Upper lobe of left lung (tissue), 6 donors: Measurements from ENCODE around the gene SNTG2. TPM values are rescaled to one million over a fixed set of nuclear protein-coding genes. Genes with fewer than 3 reads are reported as not detected.
A peak's percentile ranks its signal among the peaks of the same experiment; 100 is the strongest.

Experiments used
- ATAC-seq, 2 donors: fragments of 200-7000 bp; cut with Tn5 transposase; one replicate each; pipeline ENCODE4 v1.9.1; 2022; ENCODE audit warnings: mild to moderate bottlenecking in 2 of 2, moderate library complexity in 2 of 2; ENCODE audit not compliant: low FRiP score in 2 of 2
- DNase-seq, 2 donors: peaks; one replicate each; pipeline ENCODE4 v3.0.0-alpha.2; 2019 to 2020
- H3K27ac ChIP-seq, 4 donors: fragments of 200-600 bp; sonication (generic); one replicate each; pipeline ENCODE4 v1.5.1; 2016 to 2019
- H3K27me3 ChIP-seq, 4 donors: fragments of 200-600 bp; sonication (generic); one replicate each; pipeline ENCODE4 v1.5.1; 2017 to 2019
- H3K36me3 ChIP-seq, 4 donors: fragments of 200-600 bp; sonication (generic); one replicate each; pipeline ENCODE4 v1.5.1; 2016 to 2019
- H3K4me1 ChIP-seq, 4 donors: fragments of 200-600 bp; sonication (generic); one replicate each; pipeline ENCODE4 v1.5.1; 2018 to 2019
- H3K4me3 ChIP-seq, 4 donors: fragments of 200-600 bp; sonication (generic); one replicate each; pipeline ENCODE4 v1.5.1; 2017 to 2019; ENCODE audit warnings: mild to moderate bottlenecking in 2 of 4, moderate library complexity in 1 of 4
- H3K9me3 ChIP-seq, 4 donors: fragments of 200-600 bp; sonication (generic); one replicate each; pipeline ENCODE4 v1.5.1; 2018 to 2019
- CTCF ChIP-seq, 6 experiments: fragments of 450-650 bp in 4 of 6; fragments of 200-600 bp in 2 of 6; sonication (generic) in 2 of 6; IDR thresholded peaks; one replicate each; pipeline ENCODE4 v1.5.1; 2016 to 2019; ENCODE audit warnings: antibody characterized with exemption in 6 of 6
- EP300 ChIP-seq, 4 donors: sonication (generic); formaldehyde crosslinking; IDR thresholded peaks; one replicate each; pipeline ENCODE4 v1.5.1; 2017; ENCODE audit warnings: antibody characterized with exemption in 4 of 4, control low read depth in 2 of 4
- POLR2A ChIP-seq, 4 donors: fragments of 450-650 bp; IDR thresholded peaks; one replicate each; pipeline ENCODE4 v1.5.1; 2016 to 2017; ENCODE audit warnings: antibody characterized with exemption in 4 of 4, mild to moderate bottlenecking in 2 of 4
- POLR2AphosphoS5 ChIP-seq, 2 donors: sonication (generic); formaldehyde crosslinking; IDR thresholded peaks; one replicate each; pipeline ENCODE4 v1.5.1; 2017; ENCODE audit warnings: antibody characterized with exemption in 2 of 2
- WGBS, 2 donors: methylation state at CpG; one replicate each; pipeline ENCODE4 v1.1.5; 2017 to 2018; 5-methylcytosine and 5-hydroxymethylcytosine counted together
- total RNA-seq, 6 donors: library from RNA; depleted of rRNA in 4 of 6; stranded (reverse); fragments of >200 nt in 4 of 6; gene quantifications; one replicate each; pipeline versions ENCODE4 v1.1.0 to v1.2.1, GENCODE V29; 2016 to 2021
- donor health status: DM: no; HTN: no; CAD: no; lungs with moderate emphysema.
- donor health status: DM: no; HTN: yes; CAD: no; lungs with severe emphysema.

The SNTG2 gene
- total RNA-seq = 10 to 100 TPM in 1 of 6 donors, 1 to 10 TPM in 5; 1.1 to 13.6 (median 3.0) TPM

- Histone ChIP-seq H3K4me1 (peaks cover 11 to 21% (median 16%) of the 10 kb centered on the region in 4 donors), H3K9me3 (no peaks in the 10 kb centered on the region), H3K4me3 (peak within 1 kb of the TSS; percentile 16 to 66 (median 50)), H3K27ac (peak within 1 kb of the TSS in 1 of 4 donors; percentile 41), H3K36me3 (no peaks in the 10 kb centered on the region), H3K27me3 (peaks cover 0 to 19% (median 11%) of the 10 kb centered on the region in 4 donors)
- peak; percentile 61 to 78 for ATAC-seq
- WGBS, 2 donors = 1 to 8% methylated on average over 16 to 26 of the region's 100 CpGs
- DNase-seq = peak; percentile 34 to 89
- TF ChIP-seq POLR2AphosphoS5 (IDR thresholded peaks at IDR 0.05) = no peak
- TF ChIP-seq CTCF (IDR thresholded peaks at IDR 0.05) = no peak
Measured at GRCh38 chr2:950080-950966, at the start of gene SNTG2. TSS of gene SNTG2 (plus strand) at chr2:950849. CDS start at chr2:950997, 148 bp downstream.

GRCh38 chr2:902584-902983, 48.1 kb upstream of the SNTG2 start:
- DNase-seq (no peak), ATAC-seq (no peak)
- TF ChIP-seq CTCF (IDR thresholded peaks at IDR 0.05) (no peak), EP300 (IDR thresholded peaks at IDR 0.05) (no peak), POLR2AphosphoS5 (IDR thresholded peaks at IDR 0.05) (no peak)
- Histone ChIP-seq H3K9me3 (peaks cover 0 to under 1% (median 0%) of the 10 kb centered on the region in 4 donors), H3K27ac (no peak overlapping the region), H3K4me1 (no peaks in the 10 kb centered on the region), H3K4me3 (no peak overlapping the region), H3K36me3 (no peaks in the 10 kb centered on the region), H3K27me3 (no peaks in the 10 kb centered on the region)
- WGBS, 2 donors = 50 to 73% methylated on average over 1 of the region's 1 CpG

GRCh38 chr2:903223-903900, 47.3 kb upstream of the SNTG2 start:
- DNase-seq (no peak), ATAC-seq (no peak)
- Histone ChIP-seq H3K4me1 (no peaks in the 10 kb centered on the region), H3K9me3 (no peaks in the 10 kb centered on the region), H3K27me3 (no peaks in the 10 kb centered on the region), H3K4me3 (no peak overlapping the region), H3K36me3 (no peaks in the 10 kb centered on the region), H3K27ac (no peak overlapping the region)
- no peak for TF ChIP-seq POLR2AphosphoS5 (IDR thresholded peaks at IDR 0.05)
- no peak for TF ChIP-seq EP300 (IDR thresholded peaks at IDR 0.05)
- TF ChIP-seq POLR2A (IDR thresholded peaks at IDR 0.05) = no peak
- no peak for TF ChIP-seq CTCF (IDR thresholded peaks at IDR 0.05)
- 44 to 45% methylated on average over 8 of the region's 8 CpGs for WGBS, 2 donors

GRCh38 chr2:904246-905024, 46.2 kb upstream of the SNTG2 start:
- H3K4me3 ChIP-seq = no peak overlapping the region
- DNase-seq = no peak
- no peaks in the 10 kb centered on the region for H3K36me3 ChIP-seq
- WGBS, 2 donors = 67 to 69% methylated on average over 12 of the region's 12 CpGs
- no peak for TF ChIP-seq CTCF (IDR thresholded peaks at IDR 0.05)
- TF ChIP-seq POLR2A (IDR thresholded peaks at IDR 0.05) = no peak
- TF ChIP-seq EP300 (IDR thresholded peaks at IDR 0.05) = no peak
- TF ChIP-seq POLR2AphosphoS5 (IDR thresholded peaks at IDR 0.05) = no peak
- H3K4me1 ChIP-seq = no peaks in the 10 kb centered on the region
- H3K27ac ChIP-seq = no peak overlapping the region
- H3K9me3 ChIP-seq = no peaks in the 10 kb centered on the region
- ATAC-seq = peak; percentile 10 to 56
- no peaks in the 10 kb centered on the region for H3K27me3 ChIP-seq
